Measurements from ENCODE around the gene CCDC107. TPM values are rescaled to one million over a fixed set of nuclear protein-coding genes. Genes with fewer than 3 reads are reported as not detected.
A peak's percentile ranks its signal among the peaks of the same experiment; 100 is the strongest.

CCDC107 gene
- total and polyA plus RNA-seq, 2 of the 13 experiments (the other 11 are each of a cell fraction or from before 2014, with no cell fraction given), result 7.1 to 15.2 TPM

DNA sequence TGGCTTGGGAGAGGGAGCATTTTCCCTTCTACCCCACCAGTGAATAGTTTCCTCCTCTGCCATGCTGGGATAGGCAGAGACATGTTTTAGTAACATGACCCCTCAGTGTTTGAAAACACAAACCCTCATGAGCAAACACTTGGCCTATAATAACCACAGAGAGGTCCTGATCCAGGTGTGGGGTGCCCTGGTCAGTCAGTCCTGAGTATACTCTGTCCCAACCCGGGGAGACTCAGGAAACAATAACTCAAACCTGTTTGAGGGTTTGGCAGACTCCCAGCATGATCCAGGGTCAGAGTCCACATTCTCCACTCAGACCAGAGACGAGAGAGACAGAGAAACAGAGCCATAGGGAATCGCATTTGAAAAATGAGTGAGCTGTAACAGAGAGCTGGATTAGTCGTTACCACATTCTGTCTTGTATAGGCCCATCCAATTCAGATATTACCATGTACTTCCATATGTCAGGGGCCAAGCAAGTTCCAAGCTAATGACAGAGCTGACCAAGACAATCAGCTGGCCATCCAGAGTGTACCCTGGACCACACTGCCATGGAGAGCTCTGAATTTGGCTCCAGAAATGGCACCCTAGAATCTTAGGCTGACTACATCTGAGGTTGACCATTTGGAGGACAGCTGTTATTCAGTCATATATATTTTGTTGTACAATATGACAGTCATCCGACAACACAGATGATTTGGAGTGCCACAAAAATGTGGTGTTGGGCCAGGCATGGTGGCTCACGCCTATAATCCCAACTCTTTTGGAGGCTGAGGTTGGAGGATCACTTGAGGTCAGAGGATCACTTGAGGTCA is 11.4 kb downstream of the CCDC107 start (continued):
- TF ChIP-seq, protein P1, sequence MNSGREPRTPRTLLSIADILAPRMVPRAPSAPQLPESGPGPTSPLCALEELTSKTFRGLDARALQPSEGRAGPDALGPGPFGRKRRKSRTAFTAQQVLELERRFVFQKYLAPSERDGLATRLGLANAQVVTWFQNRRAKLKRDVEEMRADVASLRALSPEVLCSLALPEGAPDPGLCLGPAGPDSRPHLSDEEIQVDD (CRISPR knock-in tag; IDR thresholded peaks at IDR 0.05; ENCODE audit: borderline replicate concordance), result no peak
- TF ChIP-seq CBFB (CRISPR knock-in tag; IDR thresholded peaks at IDR 0.05) (no peak), NFIC (IDR thresholded peaks at IDR 0.05; ENCODE audit: low read length) (no peak), ZFP36 (IDR thresholded peaks at IDR 0.05; ENCODE audit: borderline replicate concordance, low read depth, low read length, partially characterized antibody) (no peak), MTF1 (CRISPR knock-in tag; IDR thresholded peaks at IDR 0.05) (no peak), HOXD1 (CRISPR knock-in tag; IDR thresholded peaks at IDR 0.05) (no peak; the same call in 1 of the 2 replicates), SMC3 (IDR thresholded peaks at IDR 0.05; ENCODE audit: low read length) (no peak), CSRNP2 (CRISPR knock-in tag; conservative IDR thresholded peaks at IDR 0.05; ENCODE audit: low read depth) (no peak), CEBPZ (IDR thresholded peaks at IDR 0.05; ENCODE audit: low read length) (no peak), ZNF746 (CRISPR knock-in tag; IDR thresholded peaks at IDR 0.05) (no peak), PRDM10 (CRISPR knock-in tag; IDR thresholded peaks at IDR 0.05; ENCODE audit: low read depth) (peak; percentile 75)
- TF ChIP-seq, protein P2, sequence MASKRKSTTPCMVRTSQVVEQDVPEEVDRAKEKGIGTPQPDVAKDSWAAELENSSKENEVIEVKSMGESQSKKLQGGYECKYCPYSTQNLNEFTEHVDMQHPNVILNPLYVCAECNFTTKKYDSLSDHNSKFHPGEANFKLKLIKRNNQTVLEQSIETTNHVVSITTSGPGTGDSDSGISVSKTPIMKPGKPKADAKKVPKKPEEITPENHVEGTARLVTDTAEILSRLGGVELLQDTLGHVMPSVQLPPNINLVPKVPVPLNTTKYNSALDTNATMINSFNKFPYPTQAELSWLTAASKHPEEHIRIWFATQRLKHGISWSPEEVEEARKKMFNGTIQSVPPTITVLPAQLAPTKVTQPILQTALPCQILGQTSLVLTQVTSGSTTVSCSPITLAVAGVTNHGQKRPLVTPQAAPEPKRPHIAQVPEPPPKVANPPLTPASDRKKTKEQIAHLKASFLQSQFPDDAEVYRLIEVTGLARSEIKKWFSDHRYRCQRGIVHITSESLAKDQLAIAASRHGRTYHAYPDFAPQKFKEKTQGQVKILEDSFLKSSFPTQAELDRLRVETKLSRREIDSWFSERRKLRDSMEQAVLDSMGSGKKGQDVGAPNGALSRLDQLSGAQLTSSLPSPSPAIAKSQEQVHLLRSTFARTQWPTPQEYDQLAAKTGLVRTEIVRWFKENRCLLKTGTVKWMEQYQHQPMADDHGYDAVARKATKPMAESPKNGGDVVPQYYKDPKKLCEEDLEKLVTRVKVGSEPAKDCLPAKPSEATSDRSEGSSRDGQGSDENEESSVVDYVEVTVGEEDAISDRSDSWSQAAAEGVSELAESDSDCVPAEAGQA (IDR thresholded peaks at IDR 0.05; ENCODE audit: low read depth), result no peak
- TF ChIP-seq, protein P2 (CRISPR knock-in tag; IDR thresholded peaks at IDR 0.05; ENCODE audit: borderline replicate concordance), result no peak
